ENCODE data around the gene BLVRA. TPM values are rescaled to one million over a fixed set of nuclear protein-coding genes. Genes with fewer than 3 reads are reported as not detected.
"Not testable (repeated sequence)": the region's sequence is repeated elsewhere in the genome, so short reads cannot be mapped to it uniquely, and the experiment has no call there.

Gene BLVRA
- polyA plus RNA-seq, 1 donor (not counting 4 experiments of a cell fraction or from before 2014, with no cell fraction given), result 49.6 TPM

- no peak overlapping the region for H3K4me3 ChIP-seq (ENCODE audit: control insufficient read depth in 2 of 3, extremely low read depth in 1 of 3, insufficient read depth in 2 of 3, low read depth in 1 of 3, low read length in 3 of 3)
- no peak for DNase-seq (ENCODE audit: low read depth, low spot score)
- no peak for FAIRE-seq
- H3K79me2 ChIP-seq (ENCODE audit: control insufficient read depth, insufficient read depth, low read length), result no peaks in the 10 kb centered on the region
- no peaks in the 10 kb centered on the region for H3K9me1 ChIP-seq (ENCODE audit: control insufficient read depth, extremely low read depth, insufficient read depth, low read length)
- no peak overlapping the region for H3K9ac ChIP-seq (ENCODE audit: control insufficient read depth, extremely low read depth, insufficient read depth, low read length)
- TF ChIP-seq EZH2 (IDR thresholded peaks at IDR 0.05; ENCODE audit: low read length), result no peak
- TF ChIP-seq CTCF (optimal IDR thresholded peaks at IDR 0.05 in 1 of 3, IDR thresholded peaks at IDR 0.05 in 1 of 3, conservative IDR thresholded peaks at IDR 0.05 in 1 of 3; ENCODE audit: extremely low read depth in 1 of 3, insufficient read depth in 2 of 3, low read length in 3 of 3), result no peak
- H3K9me3 ChIP-seq (ENCODE audit: control insufficient read depth, low read depth, low read length), result no peaks in the 10 kb centered on the region
- H3K27me3 ChIP-seq (ENCODE audit: control insufficient read depth, extremely low read depth, insufficient read depth, low read length), result no peaks in the 10 kb centered on the region
- H3K36me3 ChIP-seq (ENCODE audit: control insufficient read depth in 2 of 2, extremely low read depth in 1 of 2, insufficient read depth in 2 of 2, low read length in 2 of 2), result peaks cover 0 to 4% of the 10 kb centered on the region in 2 experiments
- no peak overlapping the region for H2AFZ ChIP-seq (ENCODE audit: control insufficient read depth, low read length)
- no peaks in the 10 kb centered on the region for H3K4me1 ChIP-seq (ENCODE audit: control insufficient read depth, extremely low read depth, insufficient read depth, low read length)
- no peak overlapping the region for H3K27ac ChIP-seq (ENCODE audit: control insufficient read depth, insufficient read depth, low read length)
- no peaks in the 10 kb centered on the region for H4K20me1 ChIP-seq (ENCODE audit: control insufficient read depth, extremely low read depth, insufficient read depth, low read length)
- dilution Hi-C loops (cut with MboI; ENCODE audit: extremely low pct_ligation_motif_present, low sequenced_read_pairs), result no loop called here
- H3K4me2 ChIP-seq (ENCODE audit: control insufficient read depth, extremely low read depth, insufficient read depth, low read depth, low read length), result no peak overlapping the region
These were observed 12.6 kb downstream of the BLVRA start for GRCh38 chr7:43771128-43771527.

DNA sequence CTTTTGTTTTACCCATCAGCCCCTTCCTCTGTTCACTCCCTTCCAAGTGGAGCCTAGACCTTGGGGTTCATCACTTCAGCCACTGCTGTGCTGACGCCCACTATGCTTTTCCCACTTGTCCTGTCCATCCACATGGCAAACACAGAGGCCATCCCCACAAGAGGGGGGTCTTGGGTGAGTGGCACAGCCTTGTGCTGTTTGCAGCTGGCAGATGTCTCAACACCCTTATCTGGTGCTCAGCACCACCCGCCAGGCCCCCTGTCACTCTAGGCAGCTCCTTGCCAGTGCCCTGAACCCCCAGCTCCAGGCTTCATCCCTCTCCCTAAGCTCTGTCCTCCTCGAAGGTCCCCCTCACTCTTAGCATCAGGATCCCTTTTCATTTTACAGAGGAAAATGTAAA, 13.1 kb downstream of the BLVRA start:
- H3K79me2 ChIP-seq (ENCODE audit: control insufficient read depth, insufficient read depth, low read length), result no peaks in the 10 kb centered on the region
- FAIRE-seq (no peak), DNase-seq (ENCODE audit: low read depth, low spot score) (no peak)
- H3K9me3 ChIP-seq (ENCODE audit: control insufficient read depth, low read depth, low read length), result no peaks in the 10 kb centered on the region
- dilution Hi-C loops (cut with MboI; ENCODE audit: extremely low pct_ligation_motif_present, low sequenced_read_pairs), result no loop called here
- no peaks in the 10 kb centered on the region for H4K20me1 ChIP-seq (ENCODE audit: control insufficient read depth, extremely low read depth, insufficient read depth, low read length)
- H3K4me2 ChIP-seq (ENCODE audit: control insufficient read depth, extremely low read depth, insufficient read depth, low read depth, low read length), result no peak overlapping the region
- no peak overlapping the region for H3K4me3 ChIP-seq (ENCODE audit: control insufficient read depth in 2 of 3, extremely low read depth in 1 of 3, insufficient read depth in 2 of 3, low read depth in 1 of 3, low read length in 3 of 3)
- no peak overlapping the region for H3K27ac ChIP-seq (ENCODE audit: control insufficient read depth, insufficient read depth, low read length)
- no peaks in the 10 kb centered on the region for H3K9me1 ChIP-seq (ENCODE audit: control insufficient read depth, extremely low read depth, insufficient read depth, low read length)
- H3K9ac ChIP-seq (ENCODE audit: control insufficient read depth, extremely low read depth, insufficient read depth, low read length), result no peak overlapping the region
- TF ChIP-seq CTCF (optimal IDR thresholded peaks at IDR 0.05 in 1 of 3, IDR thresholded peaks at IDR 0.05 in 1 of 3, conservative IDR thresholded peaks at IDR 0.05 in 1 of 3; ENCODE audit: extremely low read depth in 1 of 3, insufficient read depth in 2 of 3, low read length in 3 of 3) (no peak), EZH2 (IDR thresholded peaks at IDR 0.05; ENCODE audit: low read length) (no peak)
- no peaks in the 10 kb centered on the region for H3K27me3 ChIP-seq (ENCODE audit: control insufficient read depth, extremely low read depth, insufficient read depth, low read length)
- no peak overlapping the region for H2AFZ ChIP-seq (ENCODE audit: control insufficient read depth, low read length)
- no peaks in the 10 kb centered on the region for H3K4me1 ChIP-seq (ENCODE audit: control insufficient read depth, extremely low read depth, insufficient read depth, low read length)
- H3K36me3 ChIP-seq (ENCODE audit: control insufficient read depth in 2 of 2, extremely low read depth in 1 of 2, insufficient read depth in 2 of 2, low read length in 2 of 2), result peaks cover 0 to 4% of the 10 kb centered on the region in 2 experiments

DNA sequence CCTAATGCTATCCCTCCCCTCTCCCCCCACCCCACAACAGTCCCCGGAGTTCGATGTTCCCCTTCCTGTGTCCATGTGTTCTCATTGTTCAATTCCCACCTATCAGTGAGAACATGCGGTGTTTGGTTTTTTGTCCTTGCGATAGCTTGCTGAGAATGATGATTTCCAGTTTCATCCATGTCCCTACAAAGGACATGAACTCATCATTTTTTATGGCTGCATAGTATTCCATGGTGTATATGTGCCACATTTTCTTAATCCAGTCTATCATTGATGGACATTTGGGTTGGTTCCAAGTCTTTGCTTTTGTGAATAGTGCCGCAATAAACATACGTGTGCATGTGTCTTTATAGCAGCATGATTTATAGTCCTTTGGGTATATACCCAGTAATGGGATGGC, 14.8 kb downstream of the BLVRA start:
- H3K27me3 ChIP-seq (ENCODE audit: control insufficient read depth, extremely low read depth, insufficient read depth, low read length); H3K9me1 ChIP-seq (ENCODE audit: control insufficient read depth, extremely low read depth, insufficient read depth, low read length); H2AFZ ChIP-seq (ENCODE audit: control insufficient read depth, low read length); H3K79me2 ChIP-seq (ENCODE audit: control insufficient read depth, insufficient read depth, low read length); FAIRE-seq; H3K4me1 ChIP-seq (ENCODE audit: control insufficient read depth, extremely low read depth, insufficient read depth, low read length); dilution Hi-C loops (cut with MboI; ENCODE audit: extremely low pct_ligation_motif_present, low sequenced_read_pairs); H4K20me1 ChIP-seq (ENCODE audit: control insufficient read depth, extremely low read depth, insufficient read depth, low read length); H3K27ac ChIP-seq (ENCODE audit: control insufficient read depth, insufficient read depth, low read length); H3K4me3 ChIP-seq (ENCODE audit: control insufficient read depth in 2 of 3, extremely low read depth in 1 of 3, insufficient read depth in 2 of 3, low read depth in 1 of 3, low read length in 3 of 3); H3K9me3 ChIP-seq (ENCODE audit: control insufficient read depth, low read depth, low read length); H3K4me2 ChIP-seq (ENCODE audit: control insufficient read depth, extremely low read depth, insufficient read depth, low read depth, low read length); H3K9ac ChIP-seq (ENCODE audit: control insufficient read depth, extremely low read depth, insufficient read depth, low read length); DNase-seq (ENCODE audit: low read depth, low spot score); H3K36me3 ChIP-seq (ENCODE audit: control insufficient read depth in 2 of 2, extremely low read depth in 1 of 2, insufficient read depth in 2 of 2, low read length in 2 of 2): not testable (repeated sequence)

- H3K4me2 ChIP-seq (ENCODE audit: control insufficient read depth, extremely low read depth, insufficient read depth, low read depth, low read length); H2AFZ ChIP-seq (ENCODE audit: control insufficient read depth, low read length); H4K20me1 ChIP-seq (ENCODE audit: control insufficient read depth, extremely low read depth, insufficient read depth, low read length); H3K4me1 ChIP-seq (ENCODE audit: control insufficient read depth, extremely low read depth, insufficient read depth, low read length); FAIRE-seq; DNase-seq (ENCODE audit: low read depth, low spot score); H3K9me3 ChIP-seq (ENCODE audit: control insufficient read depth, low read depth, low read length); H3K27me3 ChIP-seq (ENCODE audit: control insufficient read depth, extremely low read depth, insufficient read depth, low read length); H3K27ac ChIP-seq (ENCODE audit: control insufficient read depth, insufficient read depth, low read length); dilution Hi-C loops (cut with MboI; ENCODE audit: extremely low pct_ligation_motif_present, low sequenced_read_pairs); H3K9ac ChIP-seq (ENCODE audit: control insufficient read depth, extremely low read depth, insufficient read depth, low read length); H3K4me3 ChIP-seq (ENCODE audit: control insufficient read depth in 2 of 3, extremely low read depth in 1 of 3, insufficient read depth in 2 of 3, low read depth in 1 of 3, low read length in 3 of 3); H3K36me3 ChIP-seq (ENCODE audit: control insufficient read depth in 2 of 2, extremely low read depth in 1 of 2, insufficient read depth in 2 of 2, low read length in 2 of 2); H3K9me1 ChIP-seq (ENCODE audit: control insufficient read depth, extremely low read depth, insufficient read depth, low read length); H3K79me2 ChIP-seq (ENCODE audit: control insufficient read depth, insufficient read depth, low read length): not testable (repeated sequence)
These were observed 16.8 kb downstream of the BLVRA start for GRCh38 chr7:43775255-43775654.
